ENCODE data around the gene PRSS16. TPM values are rescaled to one million over a fixed set of nuclear protein-coding genes. Genes with fewer than 3 reads are reported as not detected.

Gene PRSS16
- total RNA-seq, 1 donor from 2014 or later, result 1.0 TPM

GRCh38 chr6:27283279-27283678 is 35.8 kb downstream of the PRSS16 start:
- no peak overlapping the region for H3K4me3 ChIP-seq (ENCODE audit: low read depth, low read length)
- no peak for TF ChIP-seq CTCF (conservative IDR thresholded peaks at IDR 0.05; ENCODE audit: low read depth, low read length)
- DNase-seq (ENCODE audit: low read depth), result no peak

GRCh38 chr6:27286141-27286540 is 38.6 kb downstream of the PRSS16 start:
- TF ChIP-seq CTCF (conservative IDR thresholded peaks at IDR 0.05; ENCODE audit: low read depth, low read length), result no peak
- DNase-seq (ENCODE audit: low read depth), result no peak
- H3K4me3 ChIP-seq (ENCODE audit: low read depth, low read length), result no peak overlapping the region

- peak overlapping the region; percentile 44 for H3K4me3 ChIP-seq (ENCODE audit: low read depth, low read length)
- TF ChIP-seq CTCF (conservative IDR thresholded peaks at IDR 0.05; ENCODE audit: low read depth, low read length), result no peak
- no peak for DNase-seq (ENCODE audit: low read depth)
Measured at GRCh38 chr6:27287751-27288135, 40.2 kb downstream of the PRSS16 start.

GRCh38 chr6:27288136-27289044 is 40.9 kb downstream of the PRSS16 start:
- H3K4me3 ChIP-seq (ENCODE audit: low read depth, low read length), result peak overlapping the region; percentile 44
- no peak for DNase-seq (ENCODE audit: low read depth)
- TF ChIP-seq CTCF (conservative IDR thresholded peaks at IDR 0.05; ENCODE audit: low read depth, low read length), result no peak

- no peak for DNase-seq (ENCODE audit: low read depth)
- TF ChIP-seq CTCF (conservative IDR thresholded peaks at IDR 0.05; ENCODE audit: low read depth, low read length), result no peak
- peak overlapping the region; percentile 31 for H3K4me3 ChIP-seq (ENCODE audit: low read depth, low read length)
Measured at GRCh38 chr6:27290065-27290849, 42.8 kb downstream of the PRSS16 start.

GRCh38 chr6:27290850-27291208 is 43.3 kb downstream of the PRSS16 start:
- TF ChIP-seq CTCF (conservative IDR thresholded peaks at IDR 0.05; ENCODE audit: low read depth, low read length), result no peak
- H3K4me3 ChIP-seq (ENCODE audit: low read depth, low read length), result peak overlapping the region; percentile 31
- DNase-seq (ENCODE audit: low read depth), result no peak
